Testis (tissue), 2 donors: ENCODE results near the gene MACROH2A1.

ENCODE experiments used
- POLR2A ChIP-seq: fragments of 450-650 bp; IDR thresholded peaks from one replicate; pipeline ENCODE4 v1.6.1; 2017; ENCODE audit warnings: antibody characterized with exemption, mild to moderate bottlenecking, moderate library complexity
- TF ChIP-seq, protein P1 (sequence below), 3 experiments: fragments of 450-650 bp in 2 of 3; fragments of 200-600 bp in 1 of 3; sonication (generic) in 1 of 3; IDR thresholded peaks; one replicate each; pipeline ENCODE4 v1.5.1; 2016 to 2019; ENCODE audit warnings: antibody characterized with exemption in 3 of 3, mild to moderate bottlenecking in 2 of 3, moderate library complexity in 1 of 3

DNA sequence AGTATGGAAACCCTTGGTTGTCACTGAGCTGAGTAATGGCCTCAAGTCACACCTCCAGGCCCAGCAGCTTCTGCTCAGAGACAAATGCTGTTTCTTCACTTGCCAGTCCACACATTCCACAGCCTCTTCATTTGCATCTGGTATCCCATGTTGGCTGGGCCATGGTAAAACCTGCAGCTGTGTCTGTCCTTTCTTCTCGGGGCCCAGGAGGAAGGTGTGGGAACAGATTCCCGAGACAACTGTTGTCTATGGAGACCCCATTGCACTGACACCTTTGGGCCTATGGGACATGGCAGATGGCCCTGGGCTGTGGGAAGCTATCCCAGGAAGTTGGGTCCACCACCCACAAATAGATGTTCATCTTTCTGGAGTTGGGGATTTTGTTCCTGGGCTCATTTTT is 85.1 kb downstream of the MACROH2A1 start:
- TF ChIP-seq, protein P1, sequence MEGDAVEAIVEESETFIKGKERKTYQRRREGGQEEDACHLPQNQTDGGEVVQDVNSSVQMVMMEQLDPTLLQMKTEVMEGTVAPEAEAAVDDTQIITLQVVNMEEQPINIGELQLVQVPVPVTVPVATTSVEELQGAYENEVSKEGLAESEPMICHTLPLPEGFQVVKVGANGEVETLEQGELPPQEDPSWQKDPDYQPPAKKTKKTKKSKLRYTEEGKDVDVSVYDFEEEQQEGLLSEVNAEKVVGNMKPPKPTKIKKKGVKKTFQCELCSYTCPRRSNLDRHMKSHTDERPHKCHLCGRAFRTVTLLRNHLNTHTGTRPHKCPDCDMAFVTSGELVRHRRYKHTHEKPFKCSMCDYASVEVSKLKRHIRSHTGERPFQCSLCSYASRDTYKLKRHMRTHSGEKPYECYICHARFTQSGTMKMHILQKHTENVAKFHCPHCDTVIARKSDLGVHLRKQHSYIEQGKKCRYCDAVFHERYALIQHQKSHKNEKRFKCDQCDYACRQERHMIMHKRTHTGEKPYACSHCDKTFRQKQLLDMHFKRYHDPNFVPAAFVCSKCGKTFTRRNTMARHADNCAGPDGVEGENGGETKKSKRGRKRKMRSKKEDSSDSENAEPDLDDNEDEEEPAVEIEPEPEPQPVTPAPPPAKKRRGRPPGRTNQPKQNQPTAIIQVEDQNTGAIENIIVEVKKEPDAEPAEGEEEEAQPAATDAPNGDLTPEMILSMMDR (IDR thresholded peaks at IDR 0.05), result no peak
- no peak for TF ChIP-seq POLR2A
